K562 (cell line): Measurements from ENCODE around the gene ERCC3.

ENCODE experiments used
- EZH2 ChIP-seq: IDR thresholded peaks from 2 replicates; pipeline ENCODE4 v1.6.1; 2012; ENCODE audit warnings: low read depth, mild to moderate bottlenecking, inconsistent platforms, low read length, borderline replicate concordance
- L3MBTL2 ChIP-seq: fragments of 450-650 bp; IDR thresholded peaks from 2 replicates; pipeline ENCODE4 v1.6.1; 2016; ENCODE audit warnings: mild to moderate bottlenecking, moderate library complexity
- MCM5 ChIP-seq: fragments of 450-650 bp; IDR thresholded peaks from 2 replicates; pipeline ENCODE4 v1.6.1; 2016; ENCODE audit warnings: low read depth
- MEF2D ChIP-seq: conservative IDR thresholded peaks from 2 replicates; pipeline ENCODE4 v1.6.1; 2016; ENCODE audit warnings: low read depth, missing genetic modification characterization, missing compliant biosample characterization
- NFATC3 ChIP-seq: fragments of 450-650 bp; IDR thresholded peaks from 2 replicates; pipeline ENCODE4 v1.6.1; 2017; ENCODE audit warnings: mild to moderate bottlenecking
- POLR2A ChIP-seq: fragments of 450-650 bp; conservative IDR thresholded peaks from 2 replicates; pipeline ENCODE4 v1.6.1; 2016
- SPI1 ChIP-seq: IDR thresholded peaks from 2 replicates; pipeline ENCODE4 v1.6.1; 2011; ENCODE audit warnings: low read depth, low read length, control low read depth, borderline replicate concordance
- SREBF2 ChIP-seq: sonication (generic); formaldehyde crosslinking; IDR thresholded peaks from 2 replicates; pipeline ENCODE4 v1.4.0; 2020; ENCODE audit warnings: mild to moderate bottlenecking, missing genetic modification reagents
- TBL1XR1 ChIP-seq, 2 experiments: IDR thresholded peaks; 2 replicates each; pipeline ENCODE4 v1.6.1; 2012; ENCODE audit warnings: improper control_type of control experiment in 2 of 2, low read length in 2 of 2, mild to moderate bottlenecking in 1 of 2
- TEAD4 ChIP-seq, 2 experiments: sonication (generic) in 1 of 2; formaldehyde crosslinking in 1 of 2; IDR thresholded peaks; 2 replicates each; pipeline versions ENCODE4 v1.6.1 to v1.8.0; 2012 to 2022; ENCODE audit warnings: borderline replicate concordance in 1 of 2, inconsistent platforms in 1 of 2, low read length in 1 of 2, mild to moderate bottlenecking in 1 of 2, missing genetic modification reagents in 1 of 2
- ZSCAN29 ChIP-seq: fragments of 450-650 bp; IDR thresholded peaks from 2 replicates; pipeline ENCODE4 v1.6.1; 2017
- TF ChIP-seq, protein P1 (sequence below): IDR thresholded peaks from 2 replicates; pipeline ENCODE4 v1.6.1; 2014; ENCODE audit warnings: antibody characterized with exemption
- TF ChIP-seq, protein P2 (sequence below): sonication (generic); formaldehyde crosslinking; IDR thresholded peaks from 2 replicates; pipeline ENCODE4 v1.8.1; 2023; ENCODE audit warnings: mild to moderate bottlenecking, missing genetic modification reagents, moderate library complexity
- TF ChIP-seq, protein P3 (sequence below), 3 experiments: IDR thresholded peaks in 2 of 3; conservative IDR thresholded peaks in 1 of 3; 2 replicates each; pipeline ENCODE4 v1.5.1; 2011 to 2012; ENCODE audit warnings: low read length in 3 of 3, mild to moderate bottlenecking in 3 of 3, control low read depth in 2 of 3, improper control_type of control experiment in 1 of 3, inconsistent platforms in 1 of 3, low read depth in 1 of 3, mixed read lengths in 1 of 3, moderate library complexity in 1 of 3; ENCODE audit not compliant: insufficient read depth in 2 of 3

DNA sequence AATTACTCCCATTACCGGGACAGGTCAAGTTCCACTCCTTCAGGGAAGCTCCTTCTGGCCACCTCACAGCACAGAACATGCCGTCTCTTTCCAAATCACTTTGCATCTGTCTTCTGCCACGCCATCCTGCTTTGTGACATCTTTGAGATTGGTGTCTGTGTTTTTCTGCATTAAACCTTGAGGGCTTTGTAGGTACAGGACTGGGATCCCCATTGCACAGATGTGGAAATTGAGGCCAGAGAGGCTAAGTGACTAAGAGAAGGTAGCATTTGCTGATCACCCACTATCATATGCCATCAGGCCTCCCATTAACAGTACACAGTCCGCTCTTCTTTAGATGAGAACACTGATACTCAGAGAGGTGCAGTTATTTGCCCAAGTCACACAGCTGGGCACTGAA is 64.4 kb downstream of the ERCC3 start:
- TF ChIP-seq NFATC3 (no peak), ZSCAN29 (no peak), MEF2D (tag) (no peak), TEAD4 (IDR thresholded peaks at IDR 0.05; ENCODE audit: low read length) (no peak), TEAD4 (CRISPR knock-in tag; IDR thresholded peaks at IDR 0.05; ENCODE audit: borderline replicate concordance) (no peak), L3MBTL2 (no peak), SPI1 (no peak), TBL1XR1 (IDR thresholded peaks at IDR 0.05; ENCODE audit: low read length in 2 of 2) (no peak), POLR2A (no peak), MCM5 (no peak), EZH2 (no peak), SREBF2 (CRISPR knock-in tag) (no peak)
- TF ChIP-seq, protein P1, sequence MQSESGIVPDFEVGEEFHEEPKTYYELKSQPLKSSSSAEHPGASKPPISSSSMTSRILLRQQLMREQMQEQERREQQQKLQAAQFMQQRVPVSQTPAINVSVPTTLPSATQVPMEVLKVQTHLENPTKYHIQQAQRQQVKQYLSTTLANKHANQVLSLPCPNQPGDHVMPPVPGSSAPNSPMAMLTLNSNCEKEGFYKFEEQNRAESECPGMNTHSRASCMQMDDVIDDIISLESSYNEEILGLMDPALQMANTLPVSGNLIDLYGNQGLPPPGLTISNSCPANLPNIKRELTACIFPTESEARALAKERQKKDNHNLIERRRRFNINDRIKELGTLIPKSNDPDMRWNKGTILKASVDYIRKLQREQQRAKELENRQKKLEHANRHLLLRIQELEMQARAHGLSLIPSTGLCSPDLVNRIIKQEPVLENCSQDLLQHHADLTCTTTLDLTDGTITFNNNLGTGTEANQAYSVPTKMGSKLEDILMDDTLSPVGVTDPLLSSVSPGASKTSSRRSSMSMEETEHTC = no peak
- TF ChIP-seq, protein P2, sequence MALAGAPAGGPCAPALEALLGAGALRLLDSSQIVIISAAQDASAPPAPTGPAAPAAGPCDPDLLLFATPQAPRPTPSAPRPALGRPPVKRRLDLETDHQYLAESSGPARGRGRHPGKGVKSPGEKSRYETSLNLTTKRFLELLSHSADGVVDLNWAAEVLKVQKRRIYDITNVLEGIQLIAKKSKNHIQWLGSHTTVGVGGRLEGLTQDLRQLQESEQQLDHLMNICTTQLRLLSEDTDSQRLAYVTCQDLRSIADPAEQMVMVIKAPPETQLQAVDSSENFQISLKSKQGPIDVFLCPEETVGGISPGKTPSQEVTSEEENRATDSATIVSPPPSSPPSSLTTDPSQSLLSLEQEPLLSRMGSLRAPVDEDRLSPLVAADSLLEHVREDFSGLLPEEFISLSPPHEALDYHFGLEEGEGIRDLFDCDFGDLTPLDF (CRISPR knock-in tag) = no peak
- TF ChIP-seq, protein P3, sequence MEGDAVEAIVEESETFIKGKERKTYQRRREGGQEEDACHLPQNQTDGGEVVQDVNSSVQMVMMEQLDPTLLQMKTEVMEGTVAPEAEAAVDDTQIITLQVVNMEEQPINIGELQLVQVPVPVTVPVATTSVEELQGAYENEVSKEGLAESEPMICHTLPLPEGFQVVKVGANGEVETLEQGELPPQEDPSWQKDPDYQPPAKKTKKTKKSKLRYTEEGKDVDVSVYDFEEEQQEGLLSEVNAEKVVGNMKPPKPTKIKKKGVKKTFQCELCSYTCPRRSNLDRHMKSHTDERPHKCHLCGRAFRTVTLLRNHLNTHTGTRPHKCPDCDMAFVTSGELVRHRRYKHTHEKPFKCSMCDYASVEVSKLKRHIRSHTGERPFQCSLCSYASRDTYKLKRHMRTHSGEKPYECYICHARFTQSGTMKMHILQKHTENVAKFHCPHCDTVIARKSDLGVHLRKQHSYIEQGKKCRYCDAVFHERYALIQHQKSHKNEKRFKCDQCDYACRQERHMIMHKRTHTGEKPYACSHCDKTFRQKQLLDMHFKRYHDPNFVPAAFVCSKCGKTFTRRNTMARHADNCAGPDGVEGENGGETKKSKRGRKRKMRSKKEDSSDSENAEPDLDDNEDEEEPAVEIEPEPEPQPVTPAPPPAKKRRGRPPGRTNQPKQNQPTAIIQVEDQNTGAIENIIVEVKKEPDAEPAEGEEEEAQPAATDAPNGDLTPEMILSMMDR (IDR thresholded peaks at IDR 0.05 in 2 of 3, conservative IDR thresholded peaks at IDR 0.05 in 1 of 3; ENCODE audit: insufficient read depth in 2 of 3, low read depth in 1 of 3, low read length in 3 of 3) = no peak
